HepG2 (cell line): ENCODE measurements around the gene AARSD1. TPM values are rescaled to one million over a fixed set of nuclear protein-coding genes. Genes with fewer than 3 reads are reported as not detected.
A peak's percentile ranks its signal among the peaks of the same experiment; 100 is the strongest.

ENCODE experiments used
- KLF6 ChIP-seq: IDR thresholded peaks from 2 replicates; pipeline ENCODE4 v1.8.0; 2016; ENCODE audit warnings: missing biosample characterization, missing genetic modification reagents
- MED8 ChIP-seq: sonication (generic); formaldehyde crosslinking; IDR thresholded peaks from 2 replicates; pipeline ENCODE4 v1.8.1; 2023; ENCODE audit warnings: mild to moderate bottlenecking, missing genetic modification reagents; ENCODE audit not compliant: insufficient replicate concordance
- ZBTB33 ChIP-seq: sonication (generic); formaldehyde crosslinking; IDR thresholded peaks from 2 replicates; pipeline ENCODE4 v1.4.0; 2020; ENCODE audit warnings: missing genetic modification reagents
- ZNF10 ChIP-seq: sonication (generic); formaldehyde crosslinking; IDR thresholded peaks from 2 replicates; pipeline ENCODE4 v1.4.0; 2020; ENCODE audit warnings: mild to moderate bottlenecking, low read depth, missing genetic modification reagents, borderline replicate concordance
- ZNF547 ChIP-seq: sonication (generic); formaldehyde crosslinking; IDR thresholded peaks from 2 replicates; pipeline ENCODE4 v1.5.1; 2020; ENCODE audit warnings: mild to moderate bottlenecking, missing genetic modification reagents
- polyA plus RNA-seq, 8 experiments: library from polyadenylated mRNA; depleted of rRNA in 3 of 8; stranded (reverse) in 7 of 8; unstranded in 1 of 8; fragments of >200 nt; fragmentation: Illumina TruSeq in 4 of 8; extraction: Trizol in 4 of 8; gene quantifications; 2 replicates each; pipeline versions ENCODE4 v1.2.1 to v1.2.3, GENCODE V29; 2011 to 2016; ENCODE audit warnings: low read depth in 4 of 8, missing spikeins in 1 of 8, mixed read lengths in 1 of 8; ENCODE audit not compliant: insufficient read depth in 1 of 8
- total RNA-seq, 5 experiments: library from RNA; depleted of rRNA; stranded (reverse); fragments of >200 nt; fragmentation: Illumina TruSeq; extraction: Trizol; gene quantifications; 2 replicates each; pipeline ENCODE4 v1.2.3, GENCODE V29; 2016; ENCODE audit warnings: low read depth in 1 of 5
- TF ChIP-seq, protein P1 (sequence below): sonication (generic); formaldehyde crosslinking; conservative IDR thresholded peaks from 2 replicates; pipeline ENCODE4 v1.4.0; 2020; ENCODE audit warnings: missing genetic modification reagents
- TF ChIP-seq, protein P2 (sequence below): sonication (generic); formaldehyde crosslinking; IDR thresholded peaks from 2 replicates; pipeline ENCODE4 v1.8.0; 2022; ENCODE audit warnings: missing genetic modification reagents, mild to moderate bottlenecking, borderline replicate concordance
- TF ChIP-seq, protein P3 (sequence below): sonication (generic); formaldehyde crosslinking; IDR thresholded peaks from 2 replicates; pipeline ENCODE4 v1.8.0; 2022; ENCODE audit warnings: low read depth, missing genetic modification reagents

AARSD1 gene
- total and polyA plus RNA-seq, 2 of the 13 experiments (the other 11 are each of a cell fraction or from before 2014, with no cell fraction given), result 24.7 to 29.3 TPM

- TF ChIP-seq, protein P1, sequence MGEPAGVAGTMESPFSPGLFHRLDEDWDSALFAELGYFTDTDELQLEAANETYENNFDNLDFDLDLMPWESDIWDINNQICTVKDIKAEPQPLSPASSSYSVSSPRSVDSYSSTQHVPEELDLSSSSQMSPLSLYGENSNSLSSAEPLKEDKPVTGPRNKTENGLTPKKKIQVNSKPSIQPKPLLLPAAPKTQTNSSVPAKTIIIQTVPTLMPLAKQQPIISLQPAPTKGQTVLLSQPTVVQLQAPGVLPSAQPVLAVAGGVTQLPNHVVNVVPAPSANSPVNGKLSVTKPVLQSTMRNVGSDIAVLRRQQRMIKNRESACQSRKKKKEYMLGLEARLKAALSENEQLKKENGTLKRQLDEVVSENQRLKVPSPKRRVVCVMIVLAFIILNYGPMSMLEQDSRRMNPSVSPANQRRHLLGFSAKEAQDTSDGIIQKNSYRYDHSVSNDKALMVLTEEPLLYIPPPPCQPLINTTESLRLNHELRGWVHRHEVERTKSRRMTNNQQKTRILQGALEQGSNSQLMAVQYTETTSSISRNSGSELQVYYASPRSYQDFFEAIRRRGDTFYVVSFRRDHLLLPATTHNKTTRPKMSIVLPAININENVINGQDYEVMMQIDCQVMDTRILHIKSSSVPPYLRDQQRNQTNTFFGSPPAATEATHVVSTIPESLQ, result no peak
- TF ChIP-seq MED8 (CRISPR knock-in tag) (no peak), KLF6 (CRISPR knock-in tag) (no peak), ZNF10 (CRISPR knock-in tag) (no peak), ZNF547 (CRISPR knock-in tag) (no peak), ZBTB33 (CRISPR knock-in tag) (peak; percentile 89)
- TF ChIP-seq, protein P2, sequence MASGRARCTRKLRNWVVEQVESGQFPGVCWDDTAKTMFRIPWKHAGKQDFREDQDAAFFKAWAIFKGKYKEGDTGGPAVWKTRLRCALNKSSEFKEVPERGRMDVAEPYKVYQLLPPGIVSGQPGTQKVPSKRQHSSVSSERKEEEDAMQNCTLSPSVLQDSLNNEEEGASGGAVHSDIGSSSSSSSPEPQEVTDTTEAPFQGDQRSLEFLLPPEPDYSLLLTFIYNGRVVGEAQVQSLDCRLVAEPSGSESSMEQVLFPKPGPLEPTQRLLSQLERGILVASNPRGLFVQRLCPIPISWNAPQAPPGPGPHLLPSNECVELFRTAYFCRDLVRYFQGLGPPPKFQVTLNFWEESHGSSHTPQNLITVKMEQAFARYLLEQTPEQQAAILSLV (CRISPR knock-in tag), result no peak
- TF ChIP-seq, protein P3, sequence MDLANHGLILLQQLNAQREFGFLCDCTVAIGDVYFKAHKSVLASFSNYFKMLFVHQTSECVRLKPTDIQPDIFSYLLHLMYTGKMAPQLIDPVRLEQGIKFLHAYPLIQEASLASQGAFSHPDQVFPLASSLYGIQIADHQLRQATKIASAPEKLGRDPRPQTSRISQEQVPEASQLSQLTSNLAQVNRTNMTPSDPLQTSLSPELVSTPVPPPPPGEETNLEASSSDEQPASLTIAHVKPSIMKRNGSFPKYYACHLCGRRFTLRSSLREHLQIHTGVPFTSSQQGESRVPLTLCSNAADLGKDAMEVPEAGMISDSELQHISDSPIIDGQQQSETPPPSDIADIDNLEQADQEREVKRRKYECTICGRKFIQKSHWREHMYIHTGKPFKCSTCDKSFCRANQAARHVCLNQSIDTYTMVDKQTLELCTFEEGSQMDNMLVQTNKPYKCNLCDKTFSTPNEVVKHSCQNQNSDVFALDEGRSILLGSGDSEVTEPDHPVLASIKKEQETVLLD (CRISPR knock-in tag), result no peak
Observed at GRCh38 chr17:43003542-43004172, 39.4 kb upstream of the AARSD1 start (continued).
